ENCODE data around the gene LPAR6.

DNA sequence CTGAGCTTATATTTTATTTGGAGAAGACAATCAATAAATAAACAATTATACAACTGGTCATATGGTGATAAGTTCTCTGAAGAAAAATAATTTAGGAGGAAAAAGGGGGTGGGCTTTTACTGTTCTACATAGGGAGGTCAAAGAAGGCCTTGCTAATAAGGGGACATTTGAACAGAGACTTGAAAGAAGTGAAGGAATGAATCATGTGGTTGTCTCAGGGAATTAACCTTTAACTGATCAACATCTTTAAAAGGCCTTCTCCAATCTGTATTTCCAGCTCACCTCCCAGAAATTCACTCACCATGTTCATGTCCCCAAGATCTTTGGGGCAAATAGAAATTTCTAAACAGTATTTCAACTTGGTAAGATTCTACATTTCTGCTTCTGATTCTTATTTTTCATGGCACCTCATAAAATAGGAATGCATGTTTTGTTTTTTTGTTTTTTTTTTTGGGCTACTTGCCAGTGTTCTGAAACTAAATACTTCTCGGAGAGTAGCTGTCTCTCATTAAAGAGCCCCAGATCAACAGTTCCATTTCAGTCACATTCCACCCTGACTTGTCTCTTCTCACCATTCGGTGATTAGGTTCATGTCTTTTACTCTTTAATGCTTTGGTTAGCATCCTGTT is 19.2 kb upstream of the LPAR6 start:
- TF ChIP-seq, protein P1, sequence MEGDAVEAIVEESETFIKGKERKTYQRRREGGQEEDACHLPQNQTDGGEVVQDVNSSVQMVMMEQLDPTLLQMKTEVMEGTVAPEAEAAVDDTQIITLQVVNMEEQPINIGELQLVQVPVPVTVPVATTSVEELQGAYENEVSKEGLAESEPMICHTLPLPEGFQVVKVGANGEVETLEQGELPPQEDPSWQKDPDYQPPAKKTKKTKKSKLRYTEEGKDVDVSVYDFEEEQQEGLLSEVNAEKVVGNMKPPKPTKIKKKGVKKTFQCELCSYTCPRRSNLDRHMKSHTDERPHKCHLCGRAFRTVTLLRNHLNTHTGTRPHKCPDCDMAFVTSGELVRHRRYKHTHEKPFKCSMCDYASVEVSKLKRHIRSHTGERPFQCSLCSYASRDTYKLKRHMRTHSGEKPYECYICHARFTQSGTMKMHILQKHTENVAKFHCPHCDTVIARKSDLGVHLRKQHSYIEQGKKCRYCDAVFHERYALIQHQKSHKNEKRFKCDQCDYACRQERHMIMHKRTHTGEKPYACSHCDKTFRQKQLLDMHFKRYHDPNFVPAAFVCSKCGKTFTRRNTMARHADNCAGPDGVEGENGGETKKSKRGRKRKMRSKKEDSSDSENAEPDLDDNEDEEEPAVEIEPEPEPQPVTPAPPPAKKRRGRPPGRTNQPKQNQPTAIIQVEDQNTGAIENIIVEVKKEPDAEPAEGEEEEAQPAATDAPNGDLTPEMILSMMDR (IDR thresholded peaks at IDR 0.05; ENCODE audit: insufficient read depth, low read length, poor library complexity, severe bottlenecking): no peak
- TF ChIP-seq EZH2phosphoT487 (conservative IDR thresholded peaks at IDR 0.05; ENCODE audit: low read length): no peak

Data from SU-DHL-6 (cell line).